Spleen (tissue), 13 donors: ENCODE measurements around the gene ZMYND15. TPM values are rescaled to one million over a fixed set of nuclear protein-coding genes. Genes with fewer than 3 reads are reported as not detected.
"Not testable (repeated sequence)": the region's sequence is repeated elsewhere in the genome, so short reads cannot be mapped to it uniquely, and the experiment has no call there.

Experiments
- DNase-seq: peaks from one replicate; pipeline ENCODE4 v3.0.0-alpha.2; 2020
- H3K27ac ChIP-seq, 8 donors: fragments of 200-600 bp; sonication (generic) in 7 of 8; 1 replicate in 4 of 8; 2 replicates in 4 of 8; pipeline versions ENCODE4 v1.5.0 to v1.8.0; 2016 to 2021; ENCODE audit warnings: inconsistent platforms in 4 of 8, mild to moderate bottlenecking in 4 of 8, moderate library complexity in 1 of 8
- H3K27me3 ChIP-seq, 7 donors: fragments of 200-600 bp; sonication (generic) in 6 of 7; replicated peaks in 1 of 7; 1 replicate in 4 of 7; 2 replicates in 3 of 7; pipeline versions ENCODE4 v1.5.0 to v1.8.0; 2016 to 2021; ENCODE audit warnings: inconsistent platforms in 3 of 7, mild to moderate bottlenecking in 1 of 7
- H3K36me3 ChIP-seq, 6 donors: fragments of 200-600 bp; sonication (generic) in 5 of 6; 1 replicate in 4 of 6; 2 replicates in 2 of 6; pipeline versions ENCODE4 v1.5.0 to v1.8.0; 2016 to 2021; ENCODE audit warnings: inconsistent platforms in 2 of 6
- H3K4me1 ChIP-seq, 6 donors: fragments of 200-600 bp; sonication (generic) in 5 of 6; 1 replicate in 3 of 6; 2 replicates in 3 of 6; pipeline versions ENCODE4 v1.5.0 to v1.8.0; 2016 to 2021; ENCODE audit warnings: inconsistent platforms in 3 of 6
- H3K4me3 ChIP-seq, 8 donors: fragments of 200-600 bp; sonication (generic) in 7 of 8; 1 replicate in 4 of 8; 2 replicates in 4 of 8; pipeline versions ENCODE4 v1.5.0 to v1.8.0; 2016 to 2021; ENCODE audit warnings: inconsistent platforms in 4 of 8, mild to moderate bottlenecking in 4 of 8, moderate library complexity in 2 of 8
- H3K9me3 ChIP-seq, 8 donors: fragments of 200-600 bp; sonication (generic) in 7 of 8; 1 replicate in 4 of 8; 2 replicates in 4 of 8; pipeline versions ENCODE4 v1.5.0 to v1.8.0; 2016 to 2021; ENCODE audit warnings: inconsistent platforms in 4 of 8
- CTCF ChIP-seq, 11 experiments: fragments of 200-600 bp in 7 of 11; fragments of 450-650 bp in 4 of 11; sonication (generic) in 4 of 11; IDR thresholded peaks in 8 of 11; conservative IDR thresholded peaks in 3 of 11; 1 replicate in 7 of 11; 2 replicates in 4 of 11; pipeline versions ENCODE4 v1.4.0 to v1.8.0; 2016 to 2021; ENCODE audit warnings: antibody characterized with exemption in 11 of 11, inconsistent platforms in 4 of 11, mild to moderate bottlenecking in 1 of 11
- POLR2A ChIP-seq, 3 donors: fragments of 450-650 bp; IDR thresholded peaks; one replicate each; pipeline ENCODE4 v1.5.1; 2017; ENCODE audit warnings: antibody characterized with exemption in 3 of 3, mild to moderate bottlenecking in 1 of 3
- POLR2AphosphoS5 ChIP-seq, 3 donors: sonication (generic); formaldehyde crosslinking; IDR thresholded peaks; one replicate each; pipeline ENCODE4 v1.5.1; 2017; ENCODE audit warnings: antibody characterized with exemption in 3 of 3
- whole genome bisulfite sequencing, 5 donors: extraction: QIAGEN DNeasy Blood & Tissue Kit in 3 of 5; methylation state at CpG; one replicate each; pipeline versions ENCODE4 v1.1.5 to v1.1.7; 2013 to 2018; 5-methylcytosine and 5-hydroxymethylcytosine counted together
- intact Hi-C: fragments of 100-400 bp; cut with DNase I; formaldehyde crosslinking; loops from one replicate; pipeline ENCODE4 v1.15.0; 2023; ENCODE audit warnings: low total_unique reads
- long read RNA-seq, 2 donors: transcript quantifications; one replicate each; lab custom pipeline, GENCODE V29; 2026
- polyA plus RNA-seq, 3 donors: library from polyadenylated mRNA; stranded (reverse); fragments of 200-250 nt; gene quantifications; one replicate each; pipeline ENCODE4 v1.2.1, GENCODE V29; 2013
- total RNA-seq, 7 donors: library from RNA; depleted of rRNA in 3 of 7; stranded (reverse); fragments of >200 nt in 3 of 7; fragmentation: NEBNext Ultra II Directional in 4 of 7; extraction: Animal tissue kit (Norgen Biotek cat#: 25700) in 4 of 7; gene quantifications; one replicate each; pipeline versions ENCODE4 v1.1.0 to v1.2.1, GENCODE V29; 2016 to 2021
- donor health status: healthy with polysubstance abuse.
- donor health status: DM: no; HTN: no; CAD: no; lungs with moderate emphysema.
- donor health status: DM: no; HTN: no; CAD: no.
- donor health status: Bipolar disorder and iron deficiency.
- donor health status: healthy.
- donor health status: DM: no; HTN: no; CAD: no.
- donor health status: DM: yes; HTN: yes; CAD: no.

The ZMYND15 gene
- 10 to 100 TPM in 1 of 7 donors, 1 to 10 TPM in 6; 3.8 to 11.5 (median 5.2) TPM for total RNA-seq
- 1 to 10 TPM; 1.8 to 3.1 (median 2.2) TPM for polyA plus RNA-seq
- long read RNA-seq, donor 1: 0 reads
- long read RNA-seq, donor 2: 0 reads

- peak; percentile 95 for DNase-seq
- H3K4me1 ChIP-seq: peaks cover 5 to 63% (median 32%) of the 10 kb centered on the region in 6 donors
- TF ChIP-seq POLR2AphosphoS5 (IDR thresholded peaks at IDR 0.05): peak in 2 of 3 donors; percentile 76 to 82
- no peak for TF ChIP-seq POLR2A (IDR thresholded peaks at IDR 0.05)
- no peak for TF ChIP-seq CTCF (IDR thresholded peaks at IDR 0.05 in 8 of 11, conservative IDR thresholded peaks at IDR 0.05 in 3 of 11)
- H3K27me3 ChIP-seq: peaks cover 0 to 45% (median 0%) of the 10 kb centered on the region in 7 donors
- no peaks in the 10 kb centered on the region for H3K9me3 ChIP-seq
- peak within 1 kb of the TSS in 7 of 8 donors; percentile 52 to 87 (median 78) for H3K27ac ChIP-seq
- WGBS, 5 donors: 0 to 1% (median 1%) methylated on average over 45 to 100 of the region's 100 CpGs
- H3K4me3 ChIP-seq: peak within 1 kb of the TSS; percentile 60 to 91 (median 80)
- intact Hi-C loops: loop anchor here (10.0 kb wide), 1 partner anchor 45 kb away; the partner anchor contains the start of genes GLTPD2 and VMO1
- H3K36me3 ChIP-seq: peaks cover 0 to 12% (median 0%) of the 10 kb centered on the region in 6 donors
Measured at GRCh38 chr17:4739122-4740024, at the start of gene ZMYND15, which contains the start of gene CXCL16. ZMYND15 (plus strand) TSS chr17:4739833; CDS start chr17:4740549, 716 bp downstream. CXCL16 (minus strand) TSS chr17:4739928; CDS start chr17:4739339, 589 bp downstream.

GRCh38 chr17:4689872-4690271, 49.8 kb upstream of the ZMYND15 start:
- DNase-seq, H3K27ac ChIP-seq, H3K4me3 ChIP-seq, H3K27me3 ChIP-seq, intact Hi-C loops, H3K9me3 ChIP-seq: not testable (repeated sequence)
- WGBS, 5 donors: 87 to 94% (median 90%) methylated on average over 12 of the region's 12 CpGs
- peaks cover 0 to 10% (median 0%) of the 10 kb centered on the region in 6 donors for H3K4me1 ChIP-seq
- peaks cover 0 to 78% (median 18%) of the 10 kb centered on the region in 6 donors for H3K36me3 ChIP-seq

GRCh38 chr17:4690745-4691144, 48.9 kb upstream of the ZMYND15 start:
- no peak overlapping the region for H3K27ac ChIP-seq
- TF ChIP-seq POLR2A (IDR thresholded peaks at IDR 0.05): no peak
- no peak for TF ChIP-seq CTCF (IDR thresholded peaks at IDR 0.05 in 8 of 11, conservative IDR thresholded peaks at IDR 0.05 in 3 of 11)
- no peak for TF ChIP-seq POLR2AphosphoS5 (IDR thresholded peaks at IDR 0.05)
- H3K27me3 ChIP-seq: no peaks in the 10 kb centered on the region
- H3K4me1 ChIP-seq: peaks cover 0 to 13% (median 0%) of the 10 kb centered on the region in 6 donors
- H3K4me3 ChIP-seq: no peak overlapping the region
- H3K9me3 ChIP-seq: no peaks in the 10 kb centered on the region
- WGBS, 5 donors: 84 to 96% (median 90%) methylated on average over 2 of the region's 2 CpGs
- no peak for DNase-seq
- peaks cover 0 to 75% (median 18%) of the 10 kb centered on the region in 6 donors for H3K36me3 ChIP-seq
- intact Hi-C loops: no loop called here

GRCh38 chr17:4691686-4692085, 47.9 kb upstream of the ZMYND15 start:
- H3K36me3 ChIP-seq: peaks cover 0 to 65% (median 18%) of the 10 kb centered on the region in 6 donors
- no peak for DNase-seq
- intact Hi-C loops: no loop called here
- H3K4me1 ChIP-seq: peaks cover 0 to 23% (median 7%) of the 10 kb centered on the region in 6 donors
- no peaks in the 10 kb centered on the region for H3K9me3 ChIP-seq
- no peaks in the 10 kb centered on the region for H3K27me3 ChIP-seq
- no peak overlapping the region for H3K4me3 ChIP-seq
- no peak overlapping the region for H3K27ac ChIP-seq
- 88 to 95% (median 92%) methylated on average over 8 of the region's 8 CpGs for WGBS, 5 donors
- TF ChIP-seq CTCF (IDR thresholded peaks at IDR 0.05 in 8 of 11, conservative IDR thresholded peaks at IDR 0.05 in 3 of 11) (no peak), POLR2AphosphoS5 (IDR thresholded peaks at IDR 0.05) (no peak), POLR2A (IDR thresholded peaks at IDR 0.05) (no peak)
